HG03025 (cell line): ENCODE results near the gene CDKN2D.
"Not testable (repeated sequence)": the region's sequence is repeated elsewhere in the genome, so short reads cannot be mapped to it uniquely, and the experiment has no call there.

Experiments used
- ATAC-seq: cut with Tn5 transposase; IDR thresholded peaks from one replicate; pipeline ENCODE4 v1.9.1; 2021; ENCODE audit warnings: mild to moderate bottlenecking, moderate library complexity; ENCODE audit not compliant: unreplicated experiment, low FRiP score

The CDKN2D gene

DNA sequence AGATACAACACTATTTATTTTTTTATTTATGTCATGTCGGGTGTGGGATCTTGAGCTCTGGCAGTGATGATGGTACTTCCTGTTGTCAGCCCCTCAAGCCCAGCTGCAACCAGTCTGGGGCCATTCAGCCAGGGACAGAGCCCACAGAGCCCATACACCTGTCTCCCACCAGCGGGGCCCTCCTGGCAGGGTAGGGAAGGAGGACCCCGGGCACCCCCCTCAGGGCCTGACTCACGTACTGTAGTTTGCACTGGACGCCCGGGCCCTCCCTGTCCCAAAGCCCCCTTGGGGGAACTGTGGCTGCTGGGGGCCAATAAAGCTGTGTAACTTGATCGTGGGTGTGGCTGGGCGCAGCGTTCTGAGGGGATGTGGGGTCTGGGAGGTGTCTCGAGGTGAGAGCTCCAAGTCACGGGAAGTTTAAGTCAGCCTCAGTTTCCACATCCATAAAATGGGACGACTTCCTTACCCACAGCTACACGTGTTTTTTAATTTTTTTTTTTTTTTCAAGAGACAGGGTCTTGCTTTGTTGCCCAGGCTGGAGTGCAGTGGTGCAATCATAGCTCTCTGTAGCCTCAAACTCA lies 15.6 kb downstream of the CDKN2D start:
- ATAC-seq, result no peak

- no peak for ATAC-seq
Observed at GRCh38 chr19:10552510-10553053, 16.2 kb downstream of the CDKN2D start.

GRCh38 chr19:10551698-10552301 lies 17.0 kb downstream of the CDKN2D start:
- no peak for ATAC-seq

GRCh38 chr19:10551006-10551405 lies 17.8 kb downstream of the CDKN2D start:
- ATAC-seq, result not testable (repeated sequence)

DNA sequence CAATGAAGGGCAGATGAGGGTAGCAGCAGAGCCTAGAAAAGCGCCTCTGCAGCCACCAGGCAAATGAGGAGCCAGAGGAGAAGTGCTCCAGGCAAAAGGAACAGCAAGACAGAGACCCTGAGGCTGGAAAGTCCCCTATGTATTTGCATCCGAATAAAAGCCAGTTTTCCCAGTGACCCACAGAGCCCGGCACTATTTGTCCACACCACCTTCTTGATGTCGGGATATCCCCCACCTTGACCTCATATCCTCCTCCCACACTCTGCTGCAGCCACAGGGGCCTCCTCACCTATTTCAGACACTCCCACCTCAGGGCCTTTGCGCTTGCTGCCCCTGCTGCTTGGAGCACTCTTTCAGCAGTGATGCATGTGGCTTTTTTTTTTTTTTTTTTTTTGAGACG lies 18.4 kb downstream of the CDKN2D start:
- ATAC-seq, result no peak

DNA sequence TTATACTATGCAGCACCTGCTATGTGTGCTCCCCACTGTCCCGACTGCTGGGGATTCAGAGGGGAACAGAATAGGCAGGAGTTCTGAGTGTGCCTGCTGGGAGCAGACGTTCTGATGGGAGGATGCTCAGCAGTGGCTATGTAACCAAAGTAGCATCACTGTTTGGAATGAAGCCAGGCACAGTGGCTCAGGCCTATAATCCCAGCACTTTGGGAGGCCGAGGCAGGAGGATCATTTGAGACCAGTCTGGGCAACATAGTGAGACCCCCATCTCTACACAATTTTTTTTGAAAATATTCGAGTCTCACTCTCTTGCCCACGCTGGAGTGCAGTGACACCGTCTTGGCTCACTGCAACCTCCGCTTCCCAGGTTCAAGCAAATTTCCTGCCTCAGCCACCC lies 19.0 kb downstream of the CDKN2D start:
- ATAC-seq, result no peak

- ATAC-seq, result no peak
Observed at GRCh38 chr19:10548746-10549276, 20.0 kb downstream of the CDKN2D start.

- ATAC-seq, result no peak
Observed at GRCh38 chr19:10546817-10547216, 22.0 kb downstream of the CDKN2D start.

DNA sequence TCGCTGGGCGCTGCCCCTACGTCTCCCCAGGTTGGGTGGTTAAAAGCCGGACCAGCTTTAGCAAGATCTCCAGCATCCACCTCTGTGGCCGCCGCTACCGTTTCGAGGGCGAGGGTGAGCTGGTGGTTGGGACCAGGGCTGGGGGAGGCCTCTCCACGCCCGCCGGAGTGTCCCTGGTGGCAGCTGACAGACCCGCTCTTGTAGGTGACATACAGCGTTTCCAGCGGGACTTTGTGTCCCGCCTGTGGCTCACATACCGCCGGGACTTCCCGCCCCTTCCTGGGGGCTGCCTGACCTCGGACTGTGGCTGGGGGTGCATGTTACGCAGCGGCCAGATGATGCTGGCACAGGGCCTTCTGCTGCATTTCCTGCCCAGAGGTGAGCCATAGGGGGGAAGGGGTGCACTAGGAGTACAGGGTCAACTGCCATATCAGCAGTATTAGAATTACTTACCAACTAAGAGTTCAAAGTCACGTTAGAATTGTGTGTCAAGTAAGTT lies 24.0 kb downstream of the CDKN2D start:
- ATAC-seq, result no peak

GRCh38 chr19:10544242-10544752 lies 24.5 kb downstream of the CDKN2D start:
- peak; percentile 28 for ATAC-seq

DNA sequence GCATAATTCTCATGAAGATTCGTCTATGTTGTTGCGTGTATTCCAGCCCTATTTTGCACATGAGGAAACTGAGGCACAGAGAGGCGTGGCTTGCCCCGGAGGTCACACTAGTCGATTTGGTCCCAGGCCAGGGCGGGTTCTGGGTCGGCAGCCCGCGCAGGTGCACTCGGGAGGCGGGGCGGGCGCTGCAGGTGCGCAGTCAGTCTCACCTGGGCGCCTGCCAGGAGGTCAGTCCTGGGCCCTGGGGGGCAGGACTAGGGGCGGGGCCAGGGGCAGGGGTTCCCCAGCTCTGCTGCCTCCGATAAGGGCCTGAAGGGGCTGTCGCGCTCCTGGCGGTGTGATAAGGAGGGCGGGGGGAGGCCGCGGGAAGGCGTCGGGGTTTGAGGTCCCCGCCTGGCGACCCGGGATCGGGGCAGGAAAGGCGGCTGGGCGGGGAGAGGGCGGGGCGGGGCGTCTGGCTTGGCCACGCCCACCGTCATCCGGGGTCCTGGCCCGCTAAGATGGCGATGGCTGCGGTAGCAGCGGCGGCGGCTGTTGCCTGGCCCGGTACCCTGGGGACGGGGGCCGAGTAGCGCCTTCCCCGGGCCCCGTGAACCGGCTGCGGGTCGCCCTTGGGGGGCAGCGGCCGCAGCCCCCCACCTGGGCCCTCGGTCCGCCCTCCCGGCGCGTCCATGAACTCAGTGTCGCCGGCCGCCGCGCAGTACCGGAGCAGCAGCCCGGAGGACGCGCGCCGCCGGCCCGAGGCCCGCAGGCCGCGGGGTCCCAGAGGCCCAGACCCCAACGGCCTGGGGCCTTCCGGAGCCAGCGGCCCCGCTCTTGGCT lies 25.1 kb downstream of the CDKN2D start, which contains the start of gene ATG4D:
Gene ATG4D (plus strand): TSS at position 485 of the 822 bp plus-strand sequence. CDS start 187 bp downstream, at position 672.
- peak; percentile 47 for ATAC-seq

DNA sequence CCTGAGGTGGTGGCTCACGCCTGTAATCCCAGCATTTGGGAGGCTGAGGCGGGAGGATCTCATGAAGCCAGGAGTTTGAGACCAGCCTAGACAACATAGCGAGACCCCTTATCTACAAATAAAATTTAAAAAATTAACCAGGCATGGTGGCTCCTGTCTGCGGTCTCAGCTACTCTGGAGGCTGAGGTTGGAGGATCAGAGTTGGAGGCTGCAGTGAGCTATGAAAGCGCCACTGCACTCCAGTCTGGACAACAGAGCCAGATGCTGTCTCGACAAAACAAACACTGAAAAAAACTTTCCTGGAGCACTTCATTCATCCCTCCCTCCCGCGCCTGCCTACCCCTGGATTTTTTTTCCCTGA lies 25.7 kb downstream of the CDKN2D start:
- ATAC-seq, result no peak

- ATAC-seq, result not testable (repeated sequence)
Observed at GRCh38 chr19:10539016-10539415, 29.8 kb downstream of the CDKN2D start.

GRCh38 chr19:10538204-10538983 lies 30.4 kb downstream of the CDKN2D start:
- no peak for ATAC-seq

DNA sequence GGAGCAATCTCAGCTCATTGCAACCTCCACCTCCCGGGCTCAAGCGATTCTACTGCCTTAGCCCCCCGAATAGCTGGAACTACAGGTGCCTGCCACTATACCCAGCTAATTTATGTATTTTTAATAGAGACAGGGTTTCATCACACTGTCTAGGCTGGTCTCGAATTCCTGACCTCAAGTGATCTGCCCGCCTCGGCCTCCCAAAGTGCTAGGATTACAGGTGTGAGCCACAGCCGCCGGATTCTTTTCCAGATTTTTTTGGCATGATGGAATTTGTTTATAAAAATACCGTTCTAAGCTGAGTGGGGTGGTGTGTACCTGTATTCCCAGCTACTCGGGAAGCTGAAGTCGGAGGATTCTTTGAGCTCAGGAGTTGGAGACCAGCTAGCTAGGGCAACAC lies 31.1 kb downstream of the CDKN2D start:
- no peak for ATAC-seq

DNA sequence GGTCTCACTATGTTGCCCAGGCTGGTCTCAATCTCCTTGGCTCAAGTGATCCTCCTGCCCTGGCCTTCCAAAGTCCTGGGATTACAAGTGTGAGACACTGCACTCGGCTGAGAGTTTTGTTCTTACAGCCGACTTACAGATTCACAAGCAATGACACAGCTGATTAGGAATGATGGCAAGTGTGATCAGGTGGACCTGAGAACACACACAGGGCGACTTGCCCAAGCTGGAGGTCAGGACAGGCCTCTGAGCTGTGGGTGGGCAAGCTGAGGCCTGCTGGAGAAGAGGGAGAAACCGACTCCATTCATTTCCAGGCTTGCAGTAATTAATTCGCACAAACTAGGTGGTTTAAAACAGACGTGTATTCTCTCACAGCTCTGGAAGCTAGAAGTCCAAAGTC lies 33.2 kb downstream of the CDKN2D start:
- no peak for ATAC-seq

GRCh38 chr19:10533646-10534386 lies 35.0 kb downstream of the CDKN2D start:
- no peak for ATAC-seq

GRCh38 chr19:10532457-10532856 lies 36.3 kb downstream of the CDKN2D start:
- no peak for ATAC-seq

DNA sequence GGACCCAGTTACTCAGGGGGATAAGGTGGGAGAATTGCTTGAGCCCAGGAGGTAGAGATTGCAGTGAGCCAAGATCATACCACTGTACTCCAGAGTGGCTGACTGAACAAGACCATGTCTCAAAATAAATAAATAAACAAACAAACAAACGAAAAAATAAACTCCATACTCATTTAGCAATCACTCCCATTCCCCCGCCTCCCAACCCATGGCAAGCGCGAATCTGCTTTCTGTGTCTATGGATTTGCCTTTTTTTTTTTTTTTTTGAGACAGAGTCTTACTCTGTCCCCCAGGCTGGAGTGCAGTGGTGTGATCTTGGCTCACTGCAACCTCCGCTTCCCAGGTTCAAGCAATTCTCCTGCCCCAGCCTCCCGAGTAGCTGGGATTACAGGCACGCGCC lies 41.9 kb downstream of the CDKN2D start:
- ATAC-seq, result not testable (repeated sequence)
